Measurements from ENCODE around the gene PLCB3. TPM values are rescaled to one million over a fixed set of nuclear protein-coding genes. Genes with fewer than 3 reads are reported as not detected.
A peak's percentile ranks its signal among the peaks of the same experiment; 100 is the strongest.

The PLCB3 gene
- total RNA-seq, 1 donor from 2014 or later, result 43.5 TPM

- TF ChIP-seq CTCF (conservative IDR thresholded peaks at IDR 0.05; ENCODE audit: low read depth, low read length), result no peak
- no peak for DNase-seq (ENCODE audit: low read depth)
- no peak overlapping the region for H3K4me3 ChIP-seq (ENCODE audit: low read depth, low read length)
Observed at GRCh38 chr11:64222651-64223000, 28.7 kb upstream of the PLCB3 start.

DNA sequence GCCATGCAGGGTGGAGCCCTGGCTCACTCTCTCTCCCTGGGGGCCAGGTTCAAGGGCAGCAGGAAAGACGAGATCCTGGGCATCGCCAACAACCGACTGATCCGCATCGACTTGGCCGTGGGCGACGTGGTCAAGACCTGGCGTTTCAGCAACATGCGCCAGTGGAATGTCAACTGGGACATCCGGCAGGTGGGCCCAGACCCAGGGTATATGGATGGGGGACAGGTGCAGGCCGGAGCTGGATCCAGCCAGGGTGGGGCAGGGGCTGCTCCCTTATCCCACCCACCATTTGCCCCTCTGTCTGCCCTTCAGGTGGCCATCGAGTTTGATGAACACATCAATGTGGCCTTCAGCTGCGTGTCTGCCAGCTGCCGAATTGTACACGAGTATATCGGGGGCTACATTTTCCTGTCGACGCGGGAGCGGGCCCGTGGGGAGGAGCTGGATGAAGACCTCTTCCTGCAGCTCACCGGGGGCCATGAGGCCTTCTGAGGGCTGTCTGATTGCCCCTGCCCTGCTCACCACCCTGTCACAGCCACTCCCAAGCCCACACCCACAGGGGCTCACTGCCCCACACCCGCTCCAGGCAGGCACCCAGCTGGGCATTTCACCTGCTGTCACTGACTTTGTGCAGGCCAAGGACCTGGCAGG lies 28.2 kb upstream of the PLCB3 start:
- TF ChIP-seq CTCF (conservative IDR thresholded peaks at IDR 0.05; ENCODE audit: low read depth, low read length), result no peak
- DNase-seq (ENCODE audit: low read depth), result no peak
- H3K4me3 ChIP-seq (ENCODE audit: low read depth, low read length), result no peak overlapping the region

DNA sequence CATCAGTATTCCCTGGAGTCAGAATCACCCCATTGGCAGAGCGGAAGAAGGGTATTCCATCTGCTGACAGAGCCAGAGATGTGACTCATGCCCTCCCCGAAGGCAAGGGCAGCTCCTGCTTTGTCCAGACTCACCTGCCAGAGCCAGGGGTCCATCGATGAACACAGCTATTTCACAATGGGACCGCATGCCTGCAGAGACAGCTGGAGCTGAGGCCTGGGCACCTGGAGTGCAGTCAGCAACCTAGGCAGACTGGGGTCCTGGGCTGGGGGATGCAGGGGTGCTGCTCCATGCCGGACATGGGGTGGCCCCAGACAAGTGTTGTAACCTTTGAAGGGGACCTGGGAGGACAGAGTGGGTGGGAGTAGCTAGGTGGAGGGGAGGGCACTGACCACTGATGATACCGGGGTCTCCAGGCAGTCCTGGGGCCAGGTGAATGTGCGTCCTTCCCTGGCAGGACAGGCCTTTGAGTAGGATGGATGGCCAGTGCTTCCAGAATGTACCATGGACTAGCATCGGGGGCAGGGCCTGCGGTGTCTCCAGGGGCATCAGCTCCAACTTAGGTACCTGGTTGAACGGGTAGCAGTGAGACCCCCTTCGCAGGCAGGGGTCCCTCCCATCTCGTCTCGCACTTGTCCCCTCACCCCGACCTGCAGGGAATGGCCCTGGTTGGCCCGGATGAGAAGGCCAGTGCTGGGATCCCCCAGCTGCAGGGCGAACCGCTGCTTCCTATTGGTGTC lies 27.0 kb upstream of the PLCB3 start:
- TF ChIP-seq CTCF (conservative IDR thresholded peaks at IDR 0.05; ENCODE audit: low read depth, low read length), result no peak
- peak overlapping the region; percentile 100 for H3K4me3 ChIP-seq (ENCODE audit: low read depth, low read length)
- no peak for DNase-seq (ENCODE audit: low read depth)

DNA sequence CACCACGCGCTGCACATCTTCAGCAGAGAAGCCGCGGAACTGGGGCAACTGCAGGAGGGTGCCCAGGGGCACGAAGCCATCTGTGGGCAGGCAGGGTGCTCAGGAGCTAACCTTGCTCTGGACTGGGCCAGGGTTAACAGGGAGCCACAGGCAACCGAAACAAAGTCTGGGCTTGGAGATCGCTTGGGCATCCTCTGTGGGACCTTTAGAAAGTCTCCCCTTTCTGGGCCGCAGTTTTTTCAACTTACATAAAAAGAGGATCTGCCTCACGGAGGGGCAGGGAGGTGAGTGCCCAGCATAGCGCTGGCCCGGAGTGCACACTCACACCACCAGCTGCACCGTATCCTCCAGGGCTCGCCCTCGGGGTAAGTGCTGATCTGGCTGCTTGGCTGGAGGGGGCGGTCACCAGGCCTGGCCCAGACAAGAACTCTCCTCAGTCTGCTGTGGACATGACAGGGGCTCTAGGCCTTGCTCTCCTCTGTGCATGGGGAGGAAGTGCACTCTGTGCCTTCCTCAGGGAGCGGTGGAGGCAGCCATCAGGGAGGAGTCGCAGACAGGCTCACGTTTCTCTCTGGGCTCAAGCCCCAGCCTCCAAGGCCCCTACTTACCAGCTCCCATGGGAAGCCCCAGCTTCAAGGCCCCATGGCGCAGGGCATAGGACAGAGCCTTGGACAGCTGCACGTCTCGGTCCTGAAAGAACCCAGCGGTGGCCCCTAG lies 26.3 kb upstream of the PLCB3 start:
- DNase-seq (ENCODE audit: low read depth), result no peak
- TF ChIP-seq CTCF (conservative IDR thresholded peaks at IDR 0.05; ENCODE audit: low read depth, low read length), result no peak
- H3K4me3 ChIP-seq (ENCODE audit: low read depth, low read length), result peak overlapping the region; percentile 100

DNA sequence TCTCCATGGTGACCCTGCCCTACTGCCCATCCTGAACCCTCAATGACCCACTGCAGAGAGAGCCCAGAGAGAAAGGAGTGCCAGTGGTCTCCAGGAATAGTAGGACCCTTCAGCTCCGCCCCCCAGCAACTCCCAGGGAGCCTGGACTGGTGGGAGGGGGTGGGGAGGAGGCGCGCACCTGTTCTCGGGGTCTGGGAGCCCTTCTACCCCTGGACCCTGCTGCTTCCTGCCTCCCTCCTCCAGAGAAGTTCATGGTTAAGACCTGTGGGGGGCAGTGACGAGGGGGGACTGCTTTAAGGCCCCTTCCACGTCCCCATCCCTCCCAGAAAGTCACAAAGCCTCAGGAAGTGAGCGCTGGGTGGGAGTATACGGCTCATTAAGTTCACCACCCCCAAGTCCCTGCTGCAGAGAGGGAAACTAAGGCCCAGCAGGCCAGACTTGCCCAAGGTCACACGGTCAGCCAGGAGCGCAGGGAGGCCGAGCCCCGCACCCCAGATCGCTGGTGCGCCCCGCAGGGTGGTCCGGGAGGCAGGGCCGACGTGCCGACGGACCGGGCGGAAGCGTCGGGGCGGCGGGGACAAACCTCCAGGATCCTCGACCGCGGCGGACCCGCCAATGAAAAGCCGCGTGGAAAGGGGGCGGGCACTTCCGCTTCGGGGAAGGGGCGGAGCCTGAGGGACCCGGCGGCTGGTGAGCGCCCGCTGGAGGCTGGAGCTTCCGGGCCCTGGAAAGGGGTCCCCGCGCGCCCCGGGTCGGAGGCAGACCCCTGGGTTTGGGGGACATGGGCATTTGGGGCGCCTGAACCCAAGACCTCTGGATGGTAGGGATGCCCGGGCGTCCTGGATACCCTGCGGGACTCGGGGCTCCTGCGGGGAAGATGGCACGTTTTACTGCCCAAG lies 25.5 kb upstream of the PLCB3 start, which contains the start of the genes NUDT22 and TRPT1:
TSS of gene NUDT22 (plus strand) at position 667 of the 899 bp plus-strand sequence. CDS start 379 bp downstream, outside the sequence.
TSS of gene TRPT1 (minus strand) at position 579 of the 899 bp plus-strand sequence. CDS start at position 253, 326 bp downstream.
- peak within 1 kb of the TSS; percentile 100 for H3K4me3 ChIP-seq (ENCODE audit: low read depth, low read length)
- DNase-seq (ENCODE audit: low read depth), result no peak
- peak; percentile 39 for TF ChIP-seq CTCF (conservative IDR thresholded peaks at IDR 0.05; ENCODE audit: low read depth, low read length)

- peak overlapping the region; percentile 100 for H3K4me3 ChIP-seq (ENCODE audit: low read depth, low read length)
- DNase-seq (ENCODE audit: low read depth), result no peak
- TF ChIP-seq CTCF (conservative IDR thresholded peaks at IDR 0.05; ENCODE audit: low read depth, low read length), result no peak
Observed at GRCh38 chr11:64226507-64227051, 24.8 kb upstream of the PLCB3 start.

All from epithelial cell of proximal tubule (primary cell).